ENCODE data around the gene CTDNEP1.

- TF ChIP-seq ARNT (IDR thresholded peaks at IDR 0.05) = no peak
- no peak for TF ChIP-seq SUZ12 (IDR thresholded peaks at IDR 0.05)
- TF ChIP-seq ELF4 (IDR thresholded peaks at IDR 0.05) = no peak
- no peak for TF ChIP-seq NFRKB (IDR thresholded peaks at IDR 0.05)
- no peak for TF ChIP-seq SP1 (IDR thresholded peaks at IDR 0.05)
- no peak for TF ChIP-seq BHLHE40 (IDR thresholded peaks at IDR 0.05; ENCODE audit: borderline replicate concordance)
- no peak for TF ChIP-seq HDGF (IDR thresholded peaks at IDR 0.05; ENCODE audit: borderline replicate concordance)
- no peak for TF ChIP-seq TARDBP (IDR thresholded peaks at IDR 0.05)
These were observed 12.2 kb upstream of the CTDNEP1 start for GRCh38 chr17:7263801-7264078.

Data from HEK293T (cell line).